Choroid plexus epithelial cell (primary cell): ENCODE data around the gene FHAD1.

Experiments
- DNase-seq: peaks from one replicate; pipeline ENCODE4 v3.0.0-alpha.2; 2010; ENCODE audit warnings: low read depth
- H3K4me3 ChIP-seq: 2 replicates; pipeline ENCODE4 v1.5.1; 2011; ENCODE audit warnings: low read depth, mild to moderate bottlenecking, control low read depth, low read length, moderate library complexity
- CTCF ChIP-seq: conservative IDR thresholded peaks from 2 replicates; pipeline ENCODE4 v1.5.1; 2011; ENCODE audit warnings: low read depth, mild to moderate bottlenecking, control low read depth, inconsistent platforms, low read length, moderate library complexity

FHAD1 gene

GRCh38 chr1:15331734-15332133, 84.7 kb downstream of the FHAD1 start:
- DNase-seq = no peak
- H3K4me3 ChIP-seq = no peak overlapping the region
- TF ChIP-seq CTCF = no peak

GRCh38 chr1:15332525-15332924, 85.5 kb downstream of the FHAD1 start:
- TF ChIP-seq CTCF = no peak
- DNase-seq = no peak
- H3K4me3 ChIP-seq = no peak overlapping the region

- H3K4me3 ChIP-seq = no peak overlapping the region
- no peak for DNase-seq
- TF ChIP-seq CTCF = no peak
Observed at GRCh38 chr1:15332952-15333715, 86.1 kb downstream of the FHAD1 start.

GRCh38 chr1:15334995-15335394, 88.0 kb downstream of the FHAD1 start:
- no peak overlapping the region for H3K4me3 ChIP-seq
- DNase-seq = no peak
- TF ChIP-seq CTCF = no peak

GRCh38 chr1:15336866-15337265, 89.8 kb downstream of the FHAD1 start:
- H3K4me3 ChIP-seq = no peak overlapping the region
- no peak for DNase-seq
- TF ChIP-seq CTCF = no peak

GRCh38 chr1:15337656-15338402, 90.8 kb downstream of the FHAD1 start:
- peak; percentile 62 for DNase-seq
- no peak for TF ChIP-seq CTCF
- no peak overlapping the region for H3K4me3 ChIP-seq
